HG03060 (cell line): ENCODE results near the gene PHLDA1.
"Not testable (repeated sequence)": the region's sequence is repeated elsewhere in the genome, so short reads cannot be mapped to it uniquely, and the experiment has no call there.

Experiments used
- ATAC-seq: cut with Tn5 transposase; IDR thresholded peaks from one replicate; pipeline ENCODE4 v1.9.1; 2021; ENCODE audit warnings: low read depth, moderate number of reproducible peaks; ENCODE audit not compliant: unreplicated experiment

PHLDA1 gene

DNA sequence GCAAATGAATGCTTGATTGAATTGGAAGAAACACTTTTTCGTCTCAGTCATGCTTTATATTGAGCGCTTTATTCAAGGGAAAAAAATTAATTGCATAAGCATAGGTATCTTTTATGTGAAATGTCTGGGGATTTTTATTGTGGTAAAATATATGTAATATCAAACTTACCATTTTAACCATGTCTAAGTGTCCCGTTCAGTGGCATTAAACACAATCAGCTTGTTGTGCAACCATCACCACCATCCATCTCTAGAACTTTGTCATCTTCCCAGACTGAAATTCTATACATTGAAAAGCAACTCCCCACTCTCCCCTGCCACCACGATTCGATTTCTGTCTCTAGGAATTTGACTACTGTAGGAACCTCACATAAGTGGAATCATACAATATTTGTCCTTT, 39.8 kb downstream of the PHLDA1 start:
- ATAC-seq, result no peak

DNA sequence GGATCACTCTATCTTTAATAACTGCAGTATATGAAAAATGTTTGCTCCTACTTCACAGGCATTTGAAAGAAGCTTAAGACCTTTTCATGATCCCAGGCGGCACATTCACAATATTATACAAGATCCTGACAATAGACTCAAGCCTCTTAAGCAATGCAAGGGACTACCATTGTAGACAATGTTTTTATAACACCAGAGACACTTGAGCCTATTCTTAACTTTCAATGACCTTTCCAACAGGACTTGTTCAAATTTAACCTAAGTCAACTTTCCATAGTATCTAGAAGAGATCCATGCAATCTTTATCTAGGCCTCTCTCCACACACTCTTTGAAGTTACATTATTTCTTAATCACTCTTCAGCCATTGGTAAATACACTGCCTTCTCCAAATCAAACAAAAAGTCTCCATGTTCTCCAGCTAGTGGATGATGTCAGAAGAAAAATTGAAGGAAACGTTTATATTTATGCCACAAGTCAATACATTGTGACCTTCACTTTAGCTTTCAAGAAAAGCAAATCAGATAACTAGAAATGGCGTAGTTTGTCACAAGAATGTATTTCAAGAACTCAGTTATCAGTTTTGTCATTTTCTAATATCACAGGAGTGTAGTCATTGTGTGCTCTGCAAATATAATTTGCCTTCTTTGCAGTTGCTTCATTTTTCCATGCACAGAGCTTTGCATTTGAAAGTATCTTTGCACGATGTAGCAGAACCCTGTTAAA, 41.2 kb downstream of the PHLDA1 start:
- ATAC-seq, result no peak

DNA sequence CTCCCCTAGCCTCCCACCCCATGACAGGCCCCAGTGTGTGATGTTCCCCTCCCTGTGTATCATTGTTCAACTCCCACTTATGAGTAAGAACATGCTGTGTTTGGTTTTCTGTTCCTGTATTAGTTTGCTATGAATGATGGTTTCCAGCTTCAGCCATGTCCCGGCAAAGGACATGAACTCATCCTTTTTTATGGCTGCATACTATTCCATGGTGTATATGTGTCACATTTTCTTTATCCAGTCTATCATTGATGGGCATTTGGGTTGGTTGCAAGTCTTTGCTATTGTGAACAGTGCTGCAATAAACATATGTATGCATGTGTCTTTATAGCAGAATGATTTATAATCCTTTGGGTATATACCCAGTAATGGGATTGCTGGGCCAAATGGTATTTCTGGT, 43.9 kb downstream of the PHLDA1 start:
- not testable (repeated sequence) for ATAC-seq

DNA sequence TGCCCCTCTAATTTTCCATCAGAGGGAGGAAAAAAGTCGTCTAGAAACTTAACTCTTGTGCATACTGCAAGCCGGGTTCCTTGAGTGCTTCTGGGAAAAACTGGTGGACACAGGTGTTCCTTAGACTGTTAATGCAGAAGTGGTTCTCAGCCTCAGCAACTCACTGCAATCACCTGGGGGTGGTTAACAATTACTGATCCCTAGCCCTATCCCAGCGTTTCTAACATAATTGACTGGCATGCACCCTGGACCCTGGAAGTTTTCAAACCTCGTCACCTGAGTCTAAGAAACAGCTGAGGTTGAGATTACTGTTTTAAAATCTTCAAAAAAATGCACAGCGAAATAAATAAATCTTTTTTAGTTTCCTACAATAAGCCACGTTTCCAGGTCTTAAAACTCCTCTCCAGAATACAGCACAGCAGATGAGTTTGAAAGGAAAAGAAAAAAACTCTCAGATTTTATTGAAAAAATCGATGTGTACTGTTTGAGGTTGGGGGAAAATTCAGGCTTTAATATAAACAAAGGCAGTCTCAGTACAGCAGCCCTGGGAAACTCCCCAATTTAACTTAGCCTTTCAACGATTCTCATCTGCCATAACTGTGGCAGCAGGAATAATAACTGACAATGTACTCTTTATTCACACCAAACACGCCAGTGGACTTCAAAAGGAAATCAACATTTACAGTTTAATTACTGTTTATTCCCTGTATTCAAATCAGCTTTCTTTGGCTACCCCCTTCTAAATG, 45.4 kb downstream of the PHLDA1 start:
- no peak for ATAC-seq

DNA sequence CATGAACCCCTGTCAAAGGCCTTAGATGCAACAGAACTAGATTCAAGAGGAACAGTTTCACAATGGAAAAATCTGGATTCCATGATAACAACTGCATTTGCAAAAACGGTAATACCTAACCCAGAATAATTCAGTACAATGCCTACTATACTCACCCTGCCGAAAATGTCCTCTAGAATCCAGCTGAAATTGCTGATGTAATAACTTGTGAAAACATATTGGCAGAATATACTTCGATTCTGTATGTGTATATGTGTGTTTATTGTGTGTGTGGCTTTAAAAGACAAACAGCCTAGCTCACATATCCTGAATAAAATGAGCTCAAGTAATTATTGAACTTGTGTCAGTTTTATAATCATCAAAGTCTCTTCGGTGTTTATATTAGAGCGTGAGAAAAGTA, 46.0 kb downstream of the PHLDA1 start:
- ATAC-seq, result no peak

DNA sequence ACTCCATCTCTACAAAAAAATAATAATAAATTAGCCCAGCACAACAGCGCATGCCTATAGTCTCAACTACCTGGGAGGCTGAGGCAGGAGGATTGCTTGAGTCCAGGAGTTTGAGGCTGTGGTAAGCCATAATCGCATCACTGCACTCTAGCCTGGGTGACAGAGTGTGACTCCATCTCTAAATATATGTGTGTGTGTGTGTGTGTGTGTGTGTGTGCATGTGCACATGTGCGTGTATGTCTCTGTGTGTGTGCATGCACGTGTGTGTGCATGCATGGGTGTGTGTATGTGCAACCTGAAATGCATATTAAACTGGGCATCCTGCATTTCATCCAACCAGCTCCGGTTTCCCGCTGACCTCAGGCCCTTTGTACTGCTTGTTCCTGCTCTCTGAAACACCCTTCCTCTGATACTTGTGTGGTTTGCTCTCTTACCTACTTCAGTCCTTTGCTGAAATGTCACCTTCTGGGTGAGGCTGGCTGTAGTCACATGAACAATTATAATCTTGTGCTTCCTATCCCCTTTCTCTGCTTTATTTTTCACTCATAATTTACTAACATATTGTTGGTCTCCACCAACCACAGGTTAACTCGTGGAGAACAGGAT, 46.9 kb downstream of the PHLDA1 start:
- no peak for ATAC-seq

DNA sequence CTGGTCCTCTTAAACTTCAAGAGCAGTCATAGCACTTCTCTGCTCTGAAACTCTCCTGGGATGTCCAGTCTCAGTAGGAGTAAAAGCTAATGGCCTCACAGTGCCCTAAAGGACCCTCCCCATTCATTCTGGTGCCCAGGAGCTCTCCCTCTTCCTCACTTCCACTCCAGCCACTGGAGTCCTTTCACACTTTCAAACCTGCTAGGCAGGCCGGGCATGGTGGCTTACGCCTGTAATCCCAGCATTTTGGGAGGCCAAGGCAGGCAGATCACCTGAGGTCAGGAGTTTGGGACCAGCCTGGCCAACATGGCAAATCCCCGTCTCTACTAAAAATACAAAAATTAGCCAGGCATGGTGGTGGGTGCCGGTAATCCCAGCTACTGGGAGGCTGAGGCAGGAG, 47.7 kb downstream of the PHLDA1 start:
- not testable (repeated sequence) for ATAC-seq

DNA sequence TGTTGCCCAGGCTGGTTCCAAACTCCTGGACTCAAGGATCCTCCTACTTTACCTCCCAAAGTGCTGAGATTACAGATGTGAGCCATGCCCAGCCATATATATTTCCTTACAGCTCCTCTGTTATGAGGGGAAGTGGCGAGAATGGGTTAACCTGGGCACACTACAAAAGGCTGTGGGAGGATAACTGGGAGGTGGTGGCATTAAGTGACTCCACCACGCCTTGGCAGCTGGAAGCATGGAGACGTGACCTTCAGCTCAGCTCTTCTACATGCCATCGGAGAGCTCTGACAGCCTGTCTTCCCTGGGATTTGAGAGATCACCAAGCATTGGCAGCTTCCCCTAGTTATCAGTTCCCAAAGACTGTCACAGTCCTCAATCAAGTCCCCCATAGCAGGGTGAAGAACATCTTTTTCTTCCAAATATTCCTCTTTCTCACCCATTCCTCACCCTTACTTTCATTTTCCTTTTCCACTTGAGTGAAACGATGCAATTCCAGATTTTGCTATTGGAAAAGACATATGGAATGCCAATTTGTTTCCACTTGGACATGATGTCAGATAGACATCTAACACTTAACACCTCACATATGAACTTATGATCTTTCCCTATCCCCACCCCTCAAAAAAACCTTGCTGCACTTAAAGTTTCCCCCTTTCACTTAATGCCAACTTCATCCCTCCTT, 48.5 kb downstream of the PHLDA1 start:
- no peak for ATAC-seq

DNA sequence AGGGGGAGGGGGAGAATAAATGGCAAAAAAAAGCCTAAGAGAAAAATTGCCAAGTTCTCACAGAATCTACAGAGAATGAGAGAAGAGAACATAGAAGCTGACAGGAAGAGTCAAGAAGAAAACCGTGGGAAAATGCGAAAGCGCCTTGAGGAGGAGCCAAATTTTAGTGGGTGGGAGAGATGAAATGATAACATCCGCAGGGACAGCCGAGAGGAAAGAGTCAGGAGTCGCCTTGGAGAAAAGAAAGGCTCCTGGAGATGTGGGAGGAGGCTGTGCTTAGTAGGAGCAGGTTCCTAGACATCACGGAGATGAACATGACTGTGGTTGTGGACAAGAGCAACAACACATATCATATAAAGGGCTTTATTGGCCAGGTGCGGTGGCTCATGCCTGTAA, 49.4 kb downstream of the PHLDA1 start:
- no peak for ATAC-seq

DNA sequence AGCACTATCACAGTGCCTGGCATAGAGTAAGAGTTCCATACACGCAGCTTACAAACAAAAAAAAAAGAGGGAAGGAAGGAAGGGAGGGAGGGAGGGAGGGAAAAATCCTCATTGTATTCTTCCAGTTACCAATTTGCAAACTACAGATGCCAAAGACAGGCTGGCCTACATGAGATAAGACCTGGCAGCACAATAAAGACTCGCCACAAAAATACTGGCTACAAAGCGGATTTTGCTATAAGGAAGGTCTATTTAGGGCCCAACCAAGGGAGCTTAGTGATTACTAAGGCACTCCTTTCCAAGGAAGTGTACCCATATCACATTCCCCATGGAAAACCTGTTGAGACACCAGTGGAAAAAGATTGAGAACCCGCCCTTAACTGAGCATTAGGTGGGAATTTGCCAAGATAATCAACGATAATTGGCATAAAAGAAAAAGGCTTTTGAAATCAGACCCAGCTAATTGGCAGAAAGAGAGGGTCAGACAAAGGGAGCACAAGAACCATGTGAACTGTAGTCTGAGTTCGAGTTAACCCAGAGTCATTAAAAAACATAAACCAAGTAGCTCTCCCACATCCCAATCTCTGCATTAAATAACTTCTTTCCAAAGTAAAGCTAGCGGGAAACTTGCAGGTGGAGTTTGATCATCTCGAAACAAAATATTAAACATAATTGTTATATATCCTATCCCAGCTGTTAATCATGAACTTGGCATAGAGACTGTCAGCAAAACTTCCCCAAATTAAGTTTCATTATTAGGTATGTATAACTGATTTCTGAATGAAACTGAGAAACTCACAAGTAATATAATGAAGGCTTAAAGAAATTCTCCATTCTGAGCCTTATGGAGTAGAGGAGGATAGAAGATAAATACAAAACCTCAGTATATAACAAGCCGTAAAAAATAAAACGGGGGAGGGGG, 50.1 kb downstream of the PHLDA1 start:
- peak; percentile 36 for ATAC-seq

DNA sequence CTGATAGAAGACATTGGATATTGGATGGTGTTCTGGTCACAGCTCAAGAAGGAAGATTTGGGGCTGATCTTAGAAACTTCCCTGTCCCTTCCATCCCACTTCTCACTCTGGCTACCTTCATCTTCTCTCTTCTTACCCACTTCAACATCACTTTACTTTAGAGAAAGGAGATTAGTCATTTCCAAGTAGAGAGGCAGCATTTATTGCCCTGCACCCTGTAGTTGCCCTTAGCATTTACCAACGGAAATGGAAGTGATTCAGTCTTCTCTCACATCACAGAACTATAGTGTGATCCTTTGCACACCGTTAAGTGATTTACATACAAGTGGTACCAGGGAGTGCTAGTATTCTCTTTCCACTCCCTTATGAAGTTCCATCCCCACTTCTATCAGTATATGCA, 52.4 kb downstream of the PHLDA1 start:
- ATAC-seq, result no peak

DNA sequence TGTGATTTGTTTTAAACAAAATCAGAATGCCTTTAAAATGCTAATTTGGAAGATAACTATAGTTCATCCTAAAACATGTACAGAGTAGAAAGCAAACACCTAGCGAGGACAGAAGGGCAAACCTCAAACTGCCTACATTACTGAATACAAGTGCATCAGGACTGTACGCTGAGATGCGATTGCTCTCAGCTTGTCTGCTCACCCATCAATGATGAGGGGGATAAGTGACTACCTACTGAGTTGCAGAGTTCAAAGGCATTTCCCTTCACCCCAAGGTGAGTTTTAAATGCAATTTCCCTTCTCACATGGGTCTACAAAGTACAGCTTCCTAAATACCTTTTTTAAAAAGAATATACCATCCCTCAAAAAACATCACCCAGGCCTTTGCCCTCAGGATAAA, 52.9 kb downstream of the PHLDA1 start:
- no peak for ATAC-seq

DNA sequence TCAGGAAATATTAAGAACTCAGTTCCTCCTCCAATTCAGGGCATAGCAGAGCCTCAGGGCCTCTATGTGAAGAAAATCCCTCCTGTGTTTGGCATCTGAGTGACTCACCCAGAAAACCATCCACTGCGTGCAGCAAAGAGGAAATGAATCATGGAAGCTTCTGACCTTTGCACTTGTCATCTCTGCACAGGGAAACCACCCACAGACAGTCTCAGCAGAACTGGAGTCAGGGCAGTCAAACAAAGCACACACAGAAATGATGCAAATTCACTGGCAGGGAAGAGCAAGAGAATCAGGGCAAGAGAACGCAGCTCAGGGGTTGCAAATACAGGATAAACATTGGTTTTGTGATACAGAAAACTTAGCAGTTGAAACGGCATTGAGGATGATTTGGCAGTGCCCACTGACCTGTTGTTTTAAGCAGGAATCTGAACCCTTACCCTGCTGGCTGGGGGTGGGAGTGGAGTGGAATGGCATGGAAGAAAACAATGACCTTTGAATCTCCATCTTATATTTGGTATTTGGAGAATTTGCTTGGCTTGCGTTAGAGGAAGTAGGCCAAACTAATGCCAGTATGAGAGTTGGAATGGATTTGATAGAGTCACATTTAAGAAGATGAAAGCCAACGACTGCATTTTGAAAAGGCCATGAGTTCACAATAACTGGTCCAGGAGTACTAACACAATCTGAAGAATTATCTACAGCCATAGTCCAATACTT, 53.5 kb downstream of the PHLDA1 start:
- peak; percentile 96 for ATAC-seq

DNA sequence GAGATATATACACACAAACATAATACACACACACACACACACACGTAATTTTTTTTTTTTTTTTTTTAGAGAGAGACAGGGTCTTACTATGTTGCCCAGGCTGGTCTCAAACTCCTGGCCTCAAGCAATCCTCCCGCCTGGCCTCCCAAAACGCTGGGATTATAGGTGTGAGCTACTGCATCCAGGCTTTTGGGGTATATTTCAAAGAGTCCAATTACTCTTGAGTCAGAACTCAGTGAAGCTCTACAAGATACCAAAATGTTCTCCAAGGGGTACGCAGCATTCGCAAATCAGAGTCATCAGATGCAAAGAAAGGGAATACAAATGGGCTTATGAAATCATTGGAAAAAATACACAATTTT, 54.0 kb downstream of the PHLDA1 start:
- ATAC-seq, result no peak

DNA sequence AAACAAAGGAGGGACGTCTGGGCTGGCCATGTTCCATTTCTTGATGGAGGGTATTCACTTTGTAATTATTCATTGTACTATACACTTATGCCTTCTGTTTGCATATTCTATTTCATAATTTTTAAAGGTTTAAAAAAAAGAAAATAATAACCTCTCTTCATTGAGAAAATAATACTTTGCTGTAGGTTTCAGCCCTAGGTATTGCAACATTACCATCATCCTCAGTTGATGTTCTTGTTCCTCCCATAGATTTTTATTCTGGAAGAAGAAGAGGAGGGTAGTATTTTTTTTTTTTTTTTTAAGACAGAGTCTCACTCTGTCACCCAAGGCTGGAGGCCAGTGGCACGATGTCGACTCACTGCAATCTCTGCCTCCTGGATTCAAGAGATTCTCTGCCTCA, 54.7 kb downstream of the PHLDA1 start:
- no peak for ATAC-seq

DNA sequence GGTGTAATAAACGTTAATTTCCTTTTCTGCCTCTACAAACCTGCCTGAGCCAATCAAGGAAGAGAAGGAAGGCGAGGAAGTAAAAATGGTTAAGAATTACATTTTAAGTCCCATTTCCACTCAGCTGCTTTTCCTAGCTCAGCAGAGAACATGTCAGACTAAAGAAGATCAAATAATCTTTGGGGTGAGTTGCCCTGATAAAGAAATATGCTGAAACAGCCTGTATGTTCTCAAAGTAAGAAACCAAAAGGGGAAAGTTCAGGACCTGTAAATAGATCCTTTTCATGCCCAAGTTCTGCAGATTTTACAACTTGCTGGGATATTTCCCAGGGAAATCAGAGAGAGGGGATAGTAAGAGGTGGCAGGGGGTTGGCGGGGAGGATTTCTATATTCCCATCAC, 55.5 kb downstream of the PHLDA1 start:
- ATAC-seq, result no peak

DNA sequence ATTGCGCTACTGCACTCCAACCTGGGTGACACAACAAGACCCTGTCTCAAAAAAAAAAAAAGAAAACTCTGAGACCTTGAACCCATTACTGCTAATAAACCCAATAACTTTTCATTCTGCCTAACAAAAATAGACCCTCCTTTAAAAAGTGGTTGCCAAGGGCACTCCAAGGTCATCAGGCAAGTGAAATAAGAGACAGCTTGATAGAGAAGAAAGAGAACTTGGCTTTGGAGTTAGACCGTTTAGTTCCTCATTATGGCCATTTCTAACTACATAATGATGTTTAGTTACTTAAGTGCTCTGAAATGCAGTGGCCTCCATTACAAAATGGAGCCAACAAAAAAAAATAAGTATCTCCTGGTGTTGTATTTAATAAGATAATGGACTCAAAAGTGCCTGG, 55.9 kb downstream of the PHLDA1 start:
- no peak for ATAC-seq
